Stimulated activated naive CD8-positive, alpha-beta T cell treated with anti-CD3 and anti-CD28 coated beads, Interleukin-15, Interleukin-2, amounts not matched to agents 100 U/mL and 50 U/mL, for 24 hours (primary cell): ENCODE results near the gene OGN.

Experiments
- ATAC-seq: fragments of 150-1000 bp; cut with Tn5 transposase; one replicate; pipeline ENCODE4 v1.10.0; 2021
- DNase-seq: peaks from one replicate; pipeline ENCODE4 v3.0.0; 2021

Gene OGN

DNA sequence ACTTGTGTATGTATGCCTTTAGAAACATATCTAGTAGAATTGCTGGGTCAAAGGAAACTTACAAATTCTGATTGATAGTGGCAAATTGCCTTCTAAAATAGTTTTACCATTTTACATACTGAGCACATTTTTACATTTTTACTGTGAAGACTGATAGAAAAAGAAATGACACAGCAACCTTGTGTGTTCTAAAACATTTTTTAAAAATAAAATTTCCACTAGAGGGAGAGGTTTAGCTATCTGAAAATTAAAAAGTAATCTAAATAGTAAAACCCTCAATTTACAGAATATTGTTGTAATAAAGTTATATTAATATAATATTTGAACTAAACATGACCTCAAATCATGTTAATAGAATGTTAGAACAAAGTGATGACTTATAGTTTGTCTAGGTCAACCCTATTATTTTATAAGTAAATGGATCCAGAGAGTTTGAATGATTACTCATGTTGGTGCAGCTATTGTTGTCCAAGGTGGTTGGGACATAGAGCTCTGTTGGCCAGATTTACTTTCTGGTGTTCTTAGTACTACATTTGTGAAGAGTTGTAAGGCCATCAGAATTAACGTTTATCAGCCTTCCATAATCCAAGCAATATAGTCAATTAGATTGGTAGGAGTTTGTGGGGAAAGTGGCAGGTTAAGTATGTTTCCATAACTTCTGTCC, 61.4 kb downstream of the OGN start:
- no peak for ATAC-seq
- no peak for DNase-seq

DNA sequence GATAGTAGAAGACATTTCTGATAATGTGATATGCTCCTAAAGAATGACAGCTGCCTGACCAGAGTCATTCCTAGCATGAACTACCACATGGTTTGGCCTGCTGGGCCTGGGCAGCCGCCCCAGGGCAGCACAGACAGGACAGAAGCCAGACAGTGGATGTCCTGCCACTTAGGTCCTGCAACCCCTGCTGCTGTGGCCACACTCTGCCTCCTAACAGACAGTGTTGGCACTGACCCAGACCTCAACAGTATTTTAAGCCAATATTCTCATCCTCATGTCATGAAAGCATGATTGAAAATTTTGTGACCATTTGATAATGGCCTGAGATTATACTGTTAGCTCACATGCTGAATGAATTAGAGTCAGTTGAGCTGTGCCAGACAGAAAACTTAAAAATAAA, 62.8 kb downstream of the OGN start:
- ATAC-seq (no peak), DNase-seq (no peak)

DNA sequence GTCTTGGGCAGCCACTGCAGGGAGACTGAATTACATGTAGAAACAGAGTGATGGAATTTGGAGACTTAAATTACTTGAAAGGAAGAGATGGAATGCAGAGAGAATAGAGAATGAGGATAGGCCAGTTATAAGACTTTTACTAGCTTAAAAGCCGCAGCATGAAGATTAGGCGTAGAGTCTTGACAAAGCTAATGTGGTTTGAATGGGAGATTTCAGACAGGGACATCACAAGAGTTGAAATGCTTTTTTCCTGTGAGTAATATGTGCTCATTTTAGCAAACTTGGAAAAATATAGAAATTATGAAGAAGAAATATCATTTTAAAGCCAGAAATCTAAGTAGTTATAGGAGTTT, 71.1 kb downstream of the OGN start:
- DNase-seq: no peak
- no peak for ATAC-seq
